GM12892 (cell line): ENCODE data around the gene POLR1A.

Experiments
- POLR2A ChIP-seq: IDR thresholded peaks from 2 replicates; pipeline ENCODE4 v1.6.1; 2011; ENCODE audit warnings: low read depth, low read length, control low read depth
- POLR2AphosphoS5 ChIP-seq: IDR thresholded peaks from 2 replicates; pipeline ENCODE4 v1.6.1; 2011; ENCODE audit warnings: low read depth, low read length, control low read depth

- TF ChIP-seq POLR2AphosphoS5 = no peak
- no peak for TF ChIP-seq POLR2A
Measured at GRCh38 chr2:86015006-86015405, 90.7 kb downstream of the POLR1A start.
